MG63 (cell line): ENCODE data around the gene SKAP2. TPM values are rescaled to one million over a fixed set of nuclear protein-coding genes. Genes with fewer than 3 reads are reported as not detected.

ENCODE experiments used
- DNase-seq: peaks from one replicate; pipeline ENCODE4 v3.0.0-alpha.2; 2020
- H3K27me3 ChIP-seq: fragments of 250-450 bp; sonication (Bioruptor Pico); 2 replicates; pipeline ENCODE4 v1.5.1; 2020; ENCODE audit warnings: mild to moderate bottlenecking, moderate library complexity
- H3K36me3 ChIP-seq: fragments of 250-450 bp; sonication (Bioruptor Pico); 2 replicates; pipeline ENCODE4 v1.5.1; 2020; ENCODE audit warnings: mild to moderate bottlenecking, moderate library complexity
- H3K4me3 ChIP-seq: fragments of 250-450 bp; sonication (Bioruptor Pico); 2 replicates; pipeline ENCODE4 v1.5.1; 2020; ENCODE audit warnings: mild to moderate bottlenecking, moderate library complexity
- H3K9me3 ChIP-seq: fragments of 250-450 bp; sonication (Bioruptor Pico); 2 replicates; pipeline ENCODE4 v1.5.1; 2020; ENCODE audit warnings: mild to moderate bottlenecking, moderate library complexity
- total RNA-seq: library from RNA; depleted of rRNA; stranded (reverse); fragments of >200 nt; shearing (Covaris generic); gene quantifications from 2 replicates; pipeline ENCODE4 v1.2.3, GENCODE V29; 2014; ENCODE audit warnings: low replicate concordance

SKAP2 gene
- total RNA-seq, 1 experiment from 2014 or later, result 12.2 TPM

- H3K9me3 ChIP-seq, result no peaks in the 10 kb centered on the region
- no peaks in the 10 kb centered on the region for H3K27me3 ChIP-seq
- H3K4me3 ChIP-seq, result no peak overlapping the region
- no peak for DNase-seq
- H3K36me3 ChIP-seq, result no peaks in the 10 kb centered on the region
These were observed 69.8 kb downstream of the SKAP2 start for GRCh38 chr7:26794541-26794940.

- Histone ChIP-seq H3K27me3 (no peaks in the 10 kb centered on the region), H3K36me3 (no peaks in the 10 kb centered on the region), H3K4me3 (no peak overlapping the region), H3K9me3 (no peaks in the 10 kb centered on the region)
- no peak for DNase-seq
These were observed 71.8 kb downstream of the SKAP2 start for GRCh38 chr7:26792576-26792975.

GRCh38 chr7:26792006-26792405, 72.4 kb downstream of the SKAP2 start:
- Histone ChIP-seq H3K4me3 (no peak overlapping the region), H3K36me3 (no peaks in the 10 kb centered on the region)

GRCh38 chr7:26789481-26790184, 74.8 kb downstream of the SKAP2 start:
- Histone ChIP-seq H3K4me3 (no peak overlapping the region), H3K36me3 (no peaks in the 10 kb centered on the region), H3K9me3 (no peaks in the 10 kb centered on the region), H3K27me3 (no peaks in the 10 kb centered on the region)
- DNase-seq, result peak; percentile 7

More at GRCh38 chr7:26792006-26792405, 72.4 kb downstream of the SKAP2 start:
- no peak for DNase-seq
- Histone ChIP-seq H3K27me3 (no peaks in the 10 kb centered on the region), H3K9me3 (no peaks in the 10 kb centered on the region)

- DNase-seq, result no peak
- Histone ChIP-seq H3K4me3 (no peak overlapping the region), H3K27me3 (no peaks in the 10 kb centered on the region), H3K9me3 (no peaks in the 10 kb centered on the region), H3K36me3 (no peaks in the 10 kb centered on the region)
These were observed 76.7 kb downstream of the SKAP2 start for GRCh38 chr7:26787701-26788100.

GRCh38 chr7:26784118-26784517, 80.3 kb downstream of the SKAP2 start:
- Histone ChIP-seq H3K4me3 (no peak overlapping the region), H3K9me3 (no peaks in the 10 kb centered on the region), H3K27me3 (no peaks in the 10 kb centered on the region), H3K36me3 (no peaks in the 10 kb centered on the region)
- no peak for DNase-seq

GRCh38 chr7:26782501-26782900, 81.9 kb downstream of the SKAP2 start:
- Histone ChIP-seq H3K9me3 (no peaks in the 10 kb centered on the region), H3K36me3 (no peaks in the 10 kb centered on the region), H3K4me3 (no peak overlapping the region), H3K27me3 (no peaks in the 10 kb centered on the region)
- no peak for DNase-seq

GRCh38 chr7:26779978-26780595, 84.3 kb downstream of the SKAP2 start:
- H3K4me3 ChIP-seq, result no peak overlapping the region
- no peaks in the 10 kb centered on the region for H3K36me3 ChIP-seq
- no peak for DNase-seq
- no peaks in the 10 kb centered on the region for H3K27me3 ChIP-seq
- no peaks in the 10 kb centered on the region for H3K9me3 ChIP-seq

GRCh38 chr7:26777385-26777784, 87.0 kb downstream of the SKAP2 start:
- no peak for DNase-seq
- no peaks in the 10 kb centered on the region for H3K27me3 ChIP-seq
- no peaks in the 10 kb centered on the region for H3K36me3 ChIP-seq
- no peak overlapping the region for H3K4me3 ChIP-seq
- no peaks in the 10 kb centered on the region for H3K9me3 ChIP-seq

GRCh38 chr7:26760501-26760900, 103.9 kb downstream of the SKAP2 start:
- H3K4me3 ChIP-seq, result no peak overlapping the region
- no peaks in the 10 kb centered on the region for H3K36me3 ChIP-seq
- H3K27me3 ChIP-seq, result no peaks in the 10 kb centered on the region
- 0 out of 2 replicates have a peak, but pooled peaks cover 3% of the 10 kb centered on the region for H3K9me3 ChIP-seq
- DNase-seq, result no peak

GRCh38 chr7:26759108-26759507, 105.3 kb downstream of the SKAP2 start:
- Histone ChIP-seq H3K4me3 (no peak overlapping the region), H3K9me3 (0 out of 2 replicates have a peak, but pooled peaks cover 3% of the 10 kb centered on the region), H3K27me3 (no peaks in the 10 kb centered on the region), H3K36me3 (no peaks in the 10 kb centered on the region)
- DNase-seq, result no peak

GRCh38 chr7:26743205-26743604, 121.2 kb downstream of the SKAP2 start:
- H3K4me3 ChIP-seq, result no peak overlapping the region
- H3K36me3 ChIP-seq, result no peaks in the 10 kb centered on the region
- H3K27me3 ChIP-seq, result no peaks in the 10 kb centered on the region
- no peak for DNase-seq
- no peaks in the 10 kb centered on the region for H3K9me3 ChIP-seq

- no peak overlapping the region for H3K4me3 ChIP-seq
- no peaks in the 10 kb centered on the region for H3K36me3 ChIP-seq
- no peak for DNase-seq
These were observed 128.3 kb downstream of the SKAP2 start for GRCh38 chr7:26735976-26736600.

GRCh38 chr7:26729150-26729775, 135.1 kb downstream of the SKAP2 start:
- H3K36me3 ChIP-seq, result no peaks in the 10 kb centered on the region
- H3K27me3 ChIP-seq, result no peaks in the 10 kb centered on the region
- H3K4me3 ChIP-seq, result no peak overlapping the region
- no peaks in the 10 kb centered on the region for H3K9me3 ChIP-seq
- no peak for DNase-seq

More at GRCh38 chr7:26735976-26736600, 128.3 kb downstream of the SKAP2 start:
- no peaks in the 10 kb centered on the region for H3K27me3 ChIP-seq
- no peaks in the 10 kb centered on the region for H3K9me3 ChIP-seq

GRCh38 chr7:26726051-26726450, 138.3 kb downstream of the SKAP2 start:
- H3K36me3 ChIP-seq, result no peaks in the 10 kb centered on the region
- DNase-seq, result no peak
- no peak overlapping the region for H3K4me3 ChIP-seq
- H3K9me3 ChIP-seq, result no peaks in the 10 kb centered on the region
- H3K27me3 ChIP-seq, result no peaks in the 10 kb centered on the region

GRCh38 chr7:26724795-26725194, 139.6 kb downstream of the SKAP2 start:
- no peaks in the 10 kb centered on the region for H3K9me3 ChIP-seq
- H3K27me3 ChIP-seq, result no peaks in the 10 kb centered on the region
- no peak for DNase-seq
- H3K4me3 ChIP-seq, result no peak overlapping the region
- no peaks in the 10 kb centered on the region for H3K36me3 ChIP-seq

GRCh38 chr7:26723129-26723528, 141.3 kb downstream of the SKAP2 start:
- DNase-seq, result no peak
- Histone ChIP-seq H3K9me3 (no peaks in the 10 kb centered on the region), H3K36me3 (no peaks in the 10 kb centered on the region), H3K27me3 (no peaks in the 10 kb centered on the region), H3K4me3 (no peak overlapping the region)
